Eye (tissue), 1 donor: ENCODE data around the gene ANXA3.
A peak's percentile ranks its signal among the peaks of the same experiment; 100 is the strongest.
"Not testable (repeated sequence)": the region's sequence is repeated elsewhere in the genome, so short reads cannot be mapped to it uniquely, and the experiment has no call there.

Source experiments
- DNase-seq: peaks from one replicate; pipeline ENCODE4 v3.0.0-alpha.2; 2015

ANXA3 gene

GRCh38 chr4:78551420-78552351 lies at the start of gene ANXA3:
Gene ANXA3 (plus strand): TSS chr4:78551770. CDS start chr4:78554474, 2,704 bp downstream.
- peak; percentile 71 for DNase-seq

GRCh38 chr4:78506260-78506659 lies 45.3 kb upstream of the ANXA3 start:
- DNase-seq: not testable (repeated sequence)

GRCh38 chr4:78509043-78509442 lies 42.5 kb upstream of the ANXA3 start:
- DNase-seq: no peak

- no peak for DNase-seq
Observed at GRCh38 chr4:78510108-78510507, 41.5 kb upstream of the ANXA3 start.

- no peak for DNase-seq
Observed at GRCh38 chr4:78510681-78511080, 40.9 kb upstream of the ANXA3 start.

- DNase-seq: no peak
Observed at GRCh38 chr4:78512357-78512920, 39.1 kb upstream of the ANXA3 start.

- no peak for DNase-seq
Observed at GRCh38 chr4:78513411-78513975, 38.1 kb upstream of the ANXA3 start.

- peak; percentile 82 for DNase-seq
Observed at GRCh38 chr4:78517050-78517652, 34.4 kb upstream of the ANXA3 start.

- DNase-seq: peak; percentile 39
Observed at GRCh38 chr4:78518561-78518960, 33.0 kb upstream of the ANXA3 start.

- DNase-seq: no peak
Observed at GRCh38 chr4:78519962-78520361, 31.6 kb upstream of the ANXA3 start.

GRCh38 chr4:78520808-78521226 lies 30.8 kb upstream of the ANXA3 start:
- DNase-seq: peak; percentile 74

- DNase-seq: no peak
Observed at GRCh38 chr4:78524009-78524408, 27.6 kb upstream of the ANXA3 start.

GRCh38 chr4:78525559-78525958 lies 26.0 kb upstream of the ANXA3 start:
- DNase-seq: no peak

GRCh38 chr4:78527103-78527502 lies 24.5 kb upstream of the ANXA3 start:
- DNase-seq: no peak

- DNase-seq: no peak
Observed at GRCh38 chr4:78527555-78527954, 24.0 kb upstream of the ANXA3 start.

- no peak for DNase-seq
Observed at GRCh38 chr4:78528327-78528726, 23.2 kb upstream of the ANXA3 start.

GRCh38 chr4:78529569-78530209 lies 21.9 kb upstream of the ANXA3 start:
- no peak for DNase-seq

GRCh38 chr4:78532046-78532445 lies 19.5 kb upstream of the ANXA3 start:
- no peak for DNase-seq

GRCh38 chr4:78533854-78534253 lies 17.7 kb upstream of the ANXA3 start:
- DNase-seq: no peak

- no peak for DNase-seq
Observed at GRCh38 chr4:78534286-78534955, 17.1 kb upstream of the ANXA3 start.

GRCh38 chr4:78542373-78542772 lies 9.2 kb upstream of the ANXA3 start:
- DNase-seq: no peak

- peak; percentile 31 for DNase-seq
Observed at GRCh38 chr4:78543424-78544125, 8.0 kb upstream of the ANXA3 start.
